Smooth muscle cell (in vitro differentiated cells): ENCODE data around the gene DPRX. TPM values are rescaled to one million over a fixed set of nuclear protein-coding genes. Genes with fewer than 3 reads are reported as not detected.

Experiments
- DNase-seq: peaks from one replicate; lab custom pipeline; 2025; ENCODE audit not compliant: unreplicated experiment; lab: John Stamatoyannopoulos, UW
- H2AFZ ChIP-seq: fragments of 200-600 bp; sonication (generic); 2 replicates; pipeline ENCODE4 v1.6.0; 2016; ENCODE audit warnings: antibody characterized with exemption, low read depth, mild to moderate bottlenecking
- H3F3A ChIP-seq: fragments of 200-600 bp; sonication (generic); 2 replicates; pipeline ENCODE4 v1.6.0; 2017; ENCODE audit warnings: antibody characterized with exemption, low read depth
- H3K27ac ChIP-seq: fragments of 200-600 bp; sonication (generic); 2 replicates; pipeline ENCODE4 v1.5.1; 2016; ENCODE audit warnings: low read depth, mild to moderate bottlenecking
- H3K27me3 ChIP-seq: fragments of 200-600 bp; sonication (generic); 2 replicates; pipeline ENCODE4 v1.6.1; 2016; ENCODE audit warnings: low read depth, mild to moderate bottlenecking
- H3K36me3 ChIP-seq: fragments of 200-600 bp; sonication (generic); 2 replicates; pipeline ENCODE4 v1.5.1; 2016; ENCODE audit warnings: low read depth
- H3K4me1 ChIP-seq: fragments of 200-600 bp; sonication (generic); 2 replicates; pipeline ENCODE4 v1.5.1; 2016; ENCODE audit warnings: low read depth
- H3K4me2 ChIP-seq: fragments of 200-600 bp; sonication (generic); 2 replicates; pipeline ENCODE4 v1.6.0; 2016; ENCODE audit warnings: mild to moderate bottlenecking
- H3K4me3 ChIP-seq: fragments of 200-600 bp; sonication (generic); 2 replicates; pipeline ENCODE4 v1.5.1; 2016; ENCODE audit warnings: mild to moderate bottlenecking
- H3K79me2 ChIP-seq: fragments of 200-600 bp; sonication (generic); 2 replicates; pipeline ENCODE4 v1.6.0; 2016; ENCODE audit warnings: low read depth, mild to moderate bottlenecking
- H3K9ac ChIP-seq: fragments of 200-600 bp; sonication (generic); 2 replicates; pipeline ENCODE4 v1.6.0; 2016; ENCODE audit warnings: low read depth
- H3K9me3 ChIP-seq: fragments of 200-600 bp; sonication (generic); replicated peaks from 2 replicates; pipeline ENCODE4 v1.5.1; 2016; ENCODE audit warnings: low read depth
- H4K20me1 ChIP-seq: fragments of 200-600 bp; sonication (generic); 2 replicates; pipeline ENCODE4 v1.6.0; 2016; ENCODE audit warnings: low read depth
- CTCF ChIP-seq: fragments of 200-600 bp; sonication (generic); IDR thresholded peaks from 2 replicates; pipeline ENCODE4 v1.5.1; 2017; ENCODE audit warnings: borderline replicate concordance, mild to moderate bottlenecking, antibody characterized with exemption; ENCODE audit not compliant: insufficient read depth, poor library complexity, severe bottlenecking
- WGBS: methylation state at CpG from one replicate; pipeline ENCODE4 v1.1.7; 2016; ENCODE audit warnings: low lambda C conversion rate; 5-methylcytosine and 5-hydroxymethylcytosine counted together
- polyA plus RNA-seq: library from polyadenylated mRNA; unstranded; fragments of >200 nt; fragmentation: Nextera tagmentation; extraction: Ambion mirVana; gene quantifications from 2 replicates; pipeline ENCODE4 v1.2.1, GENCODE V29; 2016
- total RNA-seq: library from RNA; depleted of rRNA; stranded (reverse); fragments of >200 nt; gene quantifications from 2 replicates; pipeline ENCODE4 v1.2.3, GENCODE V29; 2014

The DPRX gene
- total RNA-seq (not detected in 2 replicates), polyA plus RNA-seq (not detected in 2 replicates)

- 95% methylated on average over 17 of the region's 17 CpGs for WGBS
Observed at GRCh38 chr19:53631949-53632407, at the start of gene DPRX. DPRX (plus strand) TSS chr19:53631999; CDS start chr19:53632107, 108 bp downstream.

GRCh38 chr19:53583181-53583580 is 48.6 kb upstream of the DPRX start:
- no peak for TF ChIP-seq CTCF
- H3K9me3 ChIP-seq = peaks cover 15% of the 10 kb centered on the region

More at GRCh38 chr19:53631949-53632407, at the start of gene DPRX:
- H3K4me1 ChIP-seq = no peaks in the 10 kb centered on the region
- H2AFZ ChIP-seq = no peak within 1 kb of the TSS
- H3F3A ChIP-seq = no peaks in the 10 kb centered on the region
- H4K20me1 ChIP-seq = no peaks in the 10 kb centered on the region
- H3K4me2 ChIP-seq = no peak within 1 kb of the TSS
- no peak within 1 kb of the TSS for H3K4me3 ChIP-seq
- no peak within 1 kb of the TSS for H3K27ac ChIP-seq
- TF ChIP-seq CTCF = no peak
- H3K9me3 ChIP-seq = no peaks in the 10 kb centered on the region
- no peak for DNase-seq
- H3K9ac ChIP-seq = no peak within 1 kb of the TSS
- H3K36me3 ChIP-seq = no peaks in the 10 kb centered on the region
- no peaks in the 10 kb centered on the region for H3K27me3 ChIP-seq
- H3K79me2 ChIP-seq = no peaks in the 10 kb centered on the region

GRCh38 chr19:53586277-53586691 is 45.5 kb upstream of the DPRX start:
- Histone ChIP-seq H3K4me3 (no peak overlapping the region), H4K20me1 (no peaks in the 10 kb centered on the region), H3K36me3 (no peaks in the 10 kb centered on the region), H3K27ac (no peak overlapping the region), H3K79me2 (no peaks in the 10 kb centered on the region), H3K4me1 (no peaks in the 10 kb centered on the region), H3K9me3 (no peaks in the 10 kb centered on the region), H3F3A (no peaks in the 10 kb centered on the region), H2AFZ (no peak overlapping the region), H3K27me3 (no peaks in the 10 kb centered on the region), H3K4me2 (peak overlapping the region; percentile 55), H3K9ac (no peak overlapping the region)
- TF ChIP-seq CTCF = no peak
- DNase-seq = no peak
- 39% methylated on average over 6 of the region's 6 CpGs for WGBS

More at GRCh38 chr19:53583181-53583580, 48.6 kb upstream of the DPRX start:
- Histone ChIP-seq H3K79me2 (no peaks in the 10 kb centered on the region), H2AFZ (no peak overlapping the region), H3F3A (no peaks in the 10 kb centered on the region), H3K27me3 (no peaks in the 10 kb centered on the region), H3K4me2 (no peak overlapping the region), H3K27ac (no peak overlapping the region), H3K4me3 (no peak overlapping the region), H3K4me1 (no peaks in the 10 kb centered on the region), H3K9ac (no peak overlapping the region), H3K36me3 (peaks cover 8% of the 10 kb centered on the region), H4K20me1 (no peaks in the 10 kb centered on the region)
- DNase-seq = no peak
- WGBS = 98% methylated on average over 3 of the region's 3 CpGs
